ENCODE results near the gene ZNF407.
"Not testable (repeated sequence)": the region's sequence is repeated elsewhere in the genome, so short reads cannot be mapped to it uniquely, and the experiment has no call there.

ZNF407 gene

DNA sequence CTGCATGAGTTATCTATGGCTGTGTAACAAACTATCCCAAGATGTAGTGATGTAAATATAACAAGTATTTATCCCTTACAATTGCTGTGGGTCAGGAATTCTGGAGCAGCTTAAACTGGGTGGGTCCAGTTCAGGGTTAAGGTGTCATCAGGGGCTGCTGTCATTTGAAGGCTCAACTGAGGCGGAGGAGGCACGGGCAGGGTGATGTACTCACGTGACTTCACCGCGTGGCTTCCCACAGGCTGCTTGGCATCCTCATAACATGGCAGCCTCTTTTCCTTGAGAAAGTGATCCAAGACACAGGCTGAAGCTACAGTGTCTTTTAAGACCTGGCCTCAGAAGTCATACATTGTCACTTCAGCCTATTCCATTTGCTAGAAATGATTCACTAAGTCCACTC is 485.5 kb downstream of the ZNF407 start:
- no peak for DNase-seq

GRCh38 chr18:75083761-75084160 is 486.1 kb downstream of the ZNF407 start:
- no peak for DNase-seq

GRCh38 chr18:75085676-75086075 is 488.0 kb downstream of the ZNF407 start:
- not testable (repeated sequence) for DNase-seq

- DNase-seq, result no peak
Measured at GRCh38 chr18:75086494-75087034, 488.9 kb downstream of the ZNF407 start.

- DNase-seq, result no peak
Measured at GRCh38 chr18:75087119-75088020, 489.7 kb downstream of the ZNF407 start.

GRCh38 chr18:75088021-75088506 is 490.4 kb downstream of the ZNF407 start:
- no peak for DNase-seq

DNA sequence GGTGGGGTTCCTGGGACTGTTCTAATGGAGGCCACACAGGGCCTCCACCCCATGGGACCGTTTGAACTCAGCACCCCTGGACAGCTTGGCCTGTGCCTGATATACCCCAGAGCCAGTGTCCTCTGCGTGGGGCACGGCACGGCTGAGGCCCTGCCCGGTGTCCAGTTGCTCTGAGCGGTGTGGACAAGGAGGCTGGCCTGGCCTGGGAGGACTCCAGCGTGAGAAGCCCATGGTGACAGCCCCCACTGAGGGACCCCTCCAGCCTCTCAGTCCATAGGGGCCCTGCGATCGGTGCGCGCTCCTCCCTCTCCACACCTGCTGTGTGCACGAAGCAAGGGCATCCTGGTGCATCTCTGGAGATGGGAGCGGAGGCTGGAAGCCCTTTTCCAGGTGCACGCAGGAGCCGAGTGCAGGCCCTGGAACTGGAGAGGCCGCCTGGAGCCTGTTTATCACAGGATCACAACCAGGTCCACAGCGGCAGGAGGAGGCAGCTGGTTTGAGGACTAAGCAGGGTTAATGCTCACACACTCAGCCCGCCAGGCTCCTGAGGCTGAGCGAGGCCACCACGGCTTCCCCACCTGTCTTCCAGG is 491.0 kb downstream of the ZNF407 start:
- no peak for DNase-seq

DNA sequence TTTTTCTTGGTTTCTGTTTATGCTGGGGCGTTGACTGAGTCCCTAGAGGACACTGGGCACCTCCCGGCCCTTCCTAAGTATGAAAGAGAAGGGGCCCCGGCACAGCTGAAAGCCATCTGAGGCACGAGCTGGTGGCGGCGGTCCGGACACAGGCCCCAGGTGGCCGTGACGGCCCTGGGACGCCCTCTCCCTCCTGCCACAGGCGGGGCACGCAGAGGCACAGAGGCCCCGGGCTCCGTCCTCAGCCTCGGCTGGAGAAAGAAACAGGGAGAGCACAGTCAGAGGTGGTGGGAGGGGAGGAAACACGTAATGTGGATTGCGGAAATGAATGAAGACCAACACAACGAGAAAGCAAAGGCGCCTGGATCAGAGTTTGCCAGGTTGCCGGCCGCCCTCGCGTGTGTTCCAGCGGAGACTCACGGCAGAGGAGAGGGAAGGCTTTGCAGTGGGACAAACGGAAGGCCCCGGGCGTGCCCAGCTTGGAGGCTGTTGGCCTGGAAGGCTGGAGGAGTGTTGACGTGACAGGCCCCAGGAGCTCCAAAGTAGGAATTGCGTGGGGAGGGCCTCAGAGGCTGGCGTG is 492.2 kb downstream of the ZNF407 start:
- no peak for DNase-seq

- DNase-seq, result no peak
Measured at GRCh38 chr18:75090336-75090735, 492.7 kb downstream of the ZNF407 start.

GRCh38 chr18:75097491-75098225 is 500.0 kb downstream of the ZNF407 start:
- DNase-seq, result no peak

DNA sequence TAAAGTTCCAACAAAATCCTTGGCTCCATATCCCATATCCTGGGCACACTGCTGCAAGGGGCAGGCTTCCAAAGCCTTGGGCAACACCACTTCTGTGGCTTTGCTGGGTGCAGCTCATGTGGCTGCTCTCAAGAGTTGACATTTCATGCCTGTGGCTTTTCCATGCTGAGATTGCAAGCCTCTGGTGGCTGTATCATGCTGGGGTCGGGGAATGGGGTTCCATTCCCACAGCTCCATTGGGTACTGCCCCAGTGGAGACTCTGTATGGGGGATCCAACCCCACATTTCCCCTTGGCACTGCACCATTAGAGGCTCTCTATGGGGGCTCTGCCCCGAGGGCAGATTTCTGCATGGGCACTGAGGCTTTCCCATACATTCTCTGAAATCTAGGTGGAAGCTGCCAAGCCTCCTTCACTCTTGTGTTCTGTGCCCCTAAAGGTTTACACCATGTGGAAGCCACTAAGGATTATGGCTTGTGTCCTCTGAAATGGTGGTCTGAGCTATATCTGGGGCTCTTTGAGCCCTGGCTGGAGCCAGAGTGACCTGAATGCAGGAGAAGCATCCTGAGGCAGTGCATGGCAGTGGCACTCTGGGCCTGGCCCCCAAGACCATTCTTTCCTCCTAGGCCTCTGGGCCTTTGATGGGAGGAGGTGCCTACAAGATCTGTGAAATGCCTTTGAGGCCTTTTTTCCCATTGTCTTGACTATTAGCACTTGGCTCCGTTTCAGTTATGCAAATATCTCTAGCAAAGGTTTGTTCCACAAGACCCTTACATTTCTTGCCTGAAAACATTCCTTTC is 503.4 kb downstream of the ZNF407 start:
- DNase-seq, result no peak

DNA sequence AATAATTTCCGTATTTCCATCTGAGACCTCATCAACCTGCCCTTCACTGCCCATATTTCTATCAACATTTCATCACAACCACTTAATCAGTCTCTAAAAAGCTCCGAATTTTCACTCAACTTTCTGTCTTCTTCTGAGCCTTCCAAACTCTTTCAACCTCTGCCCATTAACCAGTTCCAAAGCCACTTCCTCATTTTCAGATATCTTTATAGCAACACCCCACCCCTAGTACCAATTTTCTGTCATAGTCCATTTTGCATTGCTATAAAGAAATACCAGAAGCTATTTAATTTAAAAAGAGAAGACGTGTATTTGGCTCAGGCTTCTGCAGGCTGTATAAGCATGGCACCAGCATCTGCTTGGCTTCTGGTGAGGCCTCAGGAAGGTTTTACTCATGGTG is 504.2 kb downstream of the ZNF407 start:
- no peak for DNase-seq

DNA sequence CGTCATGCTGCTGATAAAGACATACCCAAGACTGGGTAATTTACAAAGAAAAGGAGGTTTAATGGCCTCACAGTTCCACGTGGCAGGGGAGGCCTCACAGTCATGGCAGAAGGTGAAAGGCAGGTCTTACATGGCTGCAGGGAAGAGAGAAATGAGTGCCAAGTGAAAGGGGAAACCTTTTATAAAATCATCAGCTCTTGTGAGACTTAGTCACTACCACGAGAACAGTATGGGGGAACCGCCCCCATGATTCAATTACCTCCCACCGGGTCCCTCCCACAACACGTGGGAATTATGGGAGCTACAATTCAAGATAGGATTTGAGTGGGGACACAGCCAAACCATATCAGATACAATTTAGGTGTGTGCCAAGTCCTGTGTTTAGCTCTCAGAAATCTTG is 506.4 kb downstream of the ZNF407 start:
- not testable (repeated sequence) for DNase-seq

GRCh38 chr18:75104483-75104882 is 506.8 kb downstream of the ZNF407 start:
- DNase-seq, result no peak

DNA sequence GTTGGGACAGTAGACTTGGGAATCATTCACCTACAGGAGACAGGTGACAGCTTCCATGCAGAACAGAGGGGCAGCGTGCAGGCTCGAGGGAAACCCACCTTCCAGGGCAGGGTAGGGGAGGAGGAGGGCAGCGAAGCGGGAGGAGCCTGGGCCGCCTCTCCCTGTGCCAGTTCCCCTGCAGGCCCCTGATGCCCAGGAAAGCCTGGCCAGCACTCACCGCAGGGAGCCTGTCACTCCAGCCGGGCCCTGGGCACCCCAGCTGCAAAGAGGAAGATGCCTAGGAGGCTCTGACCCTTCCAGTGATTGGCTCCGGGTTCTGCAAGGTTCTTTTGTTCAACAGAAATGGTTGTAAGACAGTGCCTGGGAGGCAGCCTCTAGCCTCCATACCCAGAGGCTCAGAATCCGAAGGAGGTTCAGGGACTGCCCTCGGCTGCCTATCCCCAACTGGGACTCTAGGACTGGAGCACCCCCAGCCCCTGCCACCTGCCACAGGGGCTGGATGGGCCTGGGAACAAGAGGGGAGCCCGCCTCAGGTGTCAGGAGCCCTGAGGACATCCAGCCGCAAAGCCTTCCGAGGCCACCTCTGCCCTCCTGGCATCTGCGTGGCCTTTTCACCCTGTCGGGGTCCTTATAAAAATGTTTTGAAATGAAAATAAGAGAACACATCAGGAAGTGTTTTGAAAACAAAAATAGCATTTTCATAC is 508.0 kb downstream of the ZNF407 start:
- DNase-seq, result no peak

GRCh38 chr18:75106746-75107145 is 509.1 kb downstream of the ZNF407 start:
- DNase-seq, result no peak

DNA sequence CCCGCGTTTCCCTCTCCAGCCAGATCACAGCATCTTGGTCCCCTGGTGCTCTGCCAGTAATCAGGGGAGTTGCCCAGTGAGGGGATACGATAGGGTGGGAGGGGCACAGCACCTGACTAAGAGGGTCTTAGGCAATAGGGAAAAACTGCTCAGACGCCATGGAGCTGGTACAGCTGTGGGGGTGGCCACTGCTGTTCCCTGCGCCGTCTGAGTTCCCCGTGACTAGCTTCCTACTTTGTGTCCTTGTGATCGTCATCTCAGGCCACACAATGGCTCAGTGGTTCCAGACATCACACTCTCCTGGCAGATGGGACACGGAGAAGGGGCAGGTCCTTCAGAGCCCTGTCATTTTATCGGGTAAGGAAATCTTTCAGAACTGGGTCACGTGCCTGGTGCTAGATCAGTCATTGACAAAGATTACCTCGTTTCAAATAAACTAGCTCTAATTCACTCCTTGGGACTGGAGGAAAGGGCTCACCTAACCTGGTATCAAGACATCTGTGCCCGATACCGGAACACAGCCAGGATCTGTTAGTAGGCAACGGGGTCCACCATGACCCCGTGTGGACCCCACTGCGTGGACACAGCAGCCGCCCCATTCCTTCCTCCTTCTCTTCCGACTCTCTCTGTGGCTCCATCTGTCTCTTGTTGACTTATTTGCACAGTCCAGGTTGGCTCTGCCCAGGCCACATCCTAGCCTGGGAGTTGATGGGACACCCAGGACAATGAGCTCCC is 509.7 kb downstream of the ZNF407 start:
- no peak for DNase-seq

GRCh38 chr18:75107931-75108276 is 510.2 kb downstream of the ZNF407 start:
- no peak for DNase-seq

DNA sequence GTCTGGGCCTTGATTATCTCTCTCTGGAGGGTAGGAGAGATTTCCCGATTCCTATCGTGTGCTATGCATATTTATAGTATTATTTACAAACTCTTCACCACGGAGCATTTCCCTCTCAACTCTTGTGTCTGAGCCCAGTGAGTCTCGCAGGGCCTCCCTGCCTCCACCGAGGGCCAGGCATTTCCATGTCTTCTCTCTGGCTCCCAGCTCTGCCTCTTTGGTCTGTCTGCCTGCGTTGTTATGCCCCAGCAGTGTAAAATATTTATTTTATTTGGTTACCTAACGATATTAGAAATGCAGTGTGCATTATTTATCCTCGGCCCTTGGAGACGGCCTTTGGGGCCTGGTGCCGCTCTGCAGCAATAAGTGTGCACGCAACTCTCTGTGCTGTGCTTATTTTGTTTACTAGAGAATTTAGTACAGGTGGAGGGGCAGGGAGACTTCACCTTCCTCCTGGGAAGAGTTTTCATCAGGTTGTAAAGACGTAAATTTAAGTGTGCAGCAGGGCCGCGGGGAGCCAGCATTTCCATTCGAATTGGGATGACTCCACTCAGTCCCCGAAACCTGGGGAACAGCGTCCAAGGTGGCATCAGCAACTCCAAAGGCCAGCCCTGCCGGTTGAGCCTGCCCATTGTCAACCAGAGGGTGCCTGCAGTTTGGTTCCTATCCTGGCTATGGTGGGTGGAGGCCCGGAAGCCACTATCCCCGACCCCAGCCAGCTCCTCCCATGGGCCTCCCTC is 511.1 kb downstream of the ZNF407 start:
- DNase-seq, result no peak

- DNase-seq, result no peak
Measured at GRCh38 chr18:75109319-75109691, 511.6 kb downstream of the ZNF407 start.

Measured in CD4-positive, alpha-beta T cell treated with Interleukin-17A for 4 hours (primary cell).